MM.1S (cell line): Measurements from ENCODE around the gene MINDY3.

Source experiments
- DNase-seq: peaks from one replicate; pipeline ENCODE4 v3.0.0-alpha.2; 2015
- H2AFZ ChIP-seq: fragments of 300-600 bp; sonication (generic); 2 replicates; pipeline ENCODE4 v1.6.0; 2016; ENCODE audit warnings: antibody characterized with exemption, low read length
- H3F3A ChIP-seq: fragments of 300-600 bp; sonication (generic); 2 replicates; pipeline ENCODE4 v1.6.1; 2016; ENCODE audit warnings: mild to moderate bottlenecking, antibody characterized with exemption, low read length, moderate library complexity, mixed read lengths; ENCODE audit not compliant: insufficient read depth
- H3K27ac ChIP-seq: fragments of 300-600 bp; sonication (generic); 2 replicates; pipeline ENCODE4 v1.5.1; 2016; ENCODE audit warnings: mild to moderate bottlenecking, low read length
- H3K27me3 ChIP-seq: fragments of 300-600 bp; sonication (generic); replicated peaks from 2 replicates; pipeline ENCODE4 v1.6.0; 2016; ENCODE audit warnings: low read length; ENCODE audit not compliant: insufficient read depth
- H3K36me3 ChIP-seq: fragments of 300-600 bp; sonication (generic); replicated peaks from 2 replicates; pipeline ENCODE4 v1.6.1; 2016; ENCODE audit warnings: mild to moderate bottlenecking, low read length, mixed read lengths; ENCODE audit not compliant: insufficient read depth
- H3K4me1 ChIP-seq: fragments of 300-600 bp; sonication (generic); 2 replicates; pipeline ENCODE4 v1.6.1; 2016; ENCODE audit warnings: low read length, mixed read lengths
- H3K4me2 ChIP-seq: fragments of 300-600 bp; sonication (generic); 2 replicates; pipeline ENCODE4 v1.6.0; 2016; ENCODE audit warnings: low read depth, low read length
- H3K4me3 ChIP-seq: fragments of 300-600 bp; sonication (generic); 2 replicates; pipeline ENCODE4 v1.5.1; 2016; ENCODE audit warnings: low read length, mixed read lengths
- H3K79me2 ChIP-seq: fragments of 300-600 bp; sonication (generic); 2 replicates; pipeline ENCODE4 v1.6.1; 2016; ENCODE audit warnings: mixed run types, low read length, mixed read lengths
- H3K9ac ChIP-seq: fragments of 300-600 bp; sonication (generic); 2 replicates; pipeline ENCODE4 v1.6.1; 2016; ENCODE audit warnings: low read length, mixed read lengths
- H3K9me2 ChIP-seq: fragments of 300-600 bp; sonication (generic); replicated peaks from 2 replicates; pipeline ENCODE4 v1.6.1; 2016; ENCODE audit warnings: mild to moderate bottlenecking, low read length, mixed read lengths; ENCODE audit not compliant: insufficient read depth
- H3K9me3 ChIP-seq: fragments of 300-600 bp; sonication (generic); replicated peaks from 2 replicates; pipeline ENCODE4 v1.6.1; 2016; ENCODE audit warnings: mild to moderate bottlenecking, low read length, mixed read lengths; ENCODE audit not compliant: insufficient read depth
- H4K20me1 ChIP-seq: fragments of 300-600 bp; sonication (generic); 2 replicates; pipeline ENCODE4 v1.6.1; 2016; ENCODE audit warnings: mild to moderate bottlenecking, low read length, moderate library complexity, mixed read lengths; ENCODE audit not compliant: insufficient read depth
- CTCF ChIP-seq: fragments of 300-600 bp; sonication (generic); IDR thresholded peaks from 2 replicates; pipeline ENCODE4 v1.5.1; 2016; ENCODE audit warnings: antibody characterized with exemption, low read length, mixed read lengths
- EZH2 ChIP-seq: fragments of 300-600 bp; sonication (generic); optimal IDR thresholded peaks from 2 replicates; pipeline ENCODE3; 2017; ENCODE audit warnings: low read depth, mild to moderate bottlenecking, antibody characterized with exemption, low read length, mixed read lengths
- EZH2phosphoT487 ChIP-seq: fragments of 300-600 bp; sonication (generic); IDR thresholded peaks from 2 replicates; pipeline ENCODE4 v1.6.1; 2018; ENCODE audit warnings: antibody characterized with exemption, low read length

MINDY3 gene

GRCh38 chr10:15747632-15748031 is 112.7 kb downstream of the MINDY3 start:
- no peaks in the 10 kb centered on the region for H3K9me3 ChIP-seq
- H3K79me2 ChIP-seq, result no peaks in the 10 kb centered on the region
- H3K36me3 ChIP-seq, result no peaks in the 10 kb centered on the region
- no peaks in the 10 kb centered on the region for H3K27me3 ChIP-seq
- H3K27ac ChIP-seq, result peak overlapping the region; percentile 91
- no peak for DNase-seq
- 0 out of 2 replicates have a peak overlapping the region, but pooled peaks have one; percentile 8 for H2AFZ ChIP-seq
- H3K4me1 ChIP-seq, result peaks cover 34% of the 10 kb centered on the region
- TF ChIP-seq CTCF (no peak), EZH2 (no peak), EZH2phosphoT487 (no peak)
- peaks cover 21% of the 10 kb centered on the region for H3F3A ChIP-seq
- H3K9ac ChIP-seq, result peak overlapping the region; percentile 58
- H4K20me1 ChIP-seq, result no peaks in the 10 kb centered on the region
- H3K4me2 ChIP-seq, result peak overlapping the region; percentile 74
- H3K9me2 ChIP-seq, result no peaks in the 10 kb centered on the region
- peak overlapping the region; percentile 17 for H3K4me3 ChIP-seq

- no peak for DNase-seq
- Histone ChIP-seq H3K4me2 (no peak overlapping the region), H3K9me2 (no peaks in the 10 kb centered on the region), H3K4me3 (no peak overlapping the region), H3F3A (peaks cover 21% of the 10 kb centered on the region), H3K36me3 (no peaks in the 10 kb centered on the region), H4K20me1 (no peaks in the 10 kb centered on the region), H3K27me3 (no peaks in the 10 kb centered on the region), H3K79me2 (no peaks in the 10 kb centered on the region), H3K9me3 (no peaks in the 10 kb centered on the region), H3K4me1 (peaks cover 30% of the 10 kb centered on the region), H3K27ac (no peak overlapping the region), H2AFZ (no peak overlapping the region), H3K9ac (no peak overlapping the region)
- no peak for TF ChIP-seq EZH2
- no peak for TF ChIP-seq CTCF
- TF ChIP-seq EZH2phosphoT487, result no peak
Measured at GRCh38 chr10:15745751-15746150, 114.6 kb downstream of the MINDY3 start.

GRCh38 chr10:15744217-15744865 is 116.0 kb downstream of the MINDY3 start:
- DNase-seq, result peak; percentile 82
- no peaks in the 10 kb centered on the region for H3K9me3 ChIP-seq
- H3K27me3 ChIP-seq, result no peaks in the 10 kb centered on the region
- no peaks in the 10 kb centered on the region for H3K9me2 ChIP-seq
- no peak overlapping the region for H2AFZ ChIP-seq
- TF ChIP-seq CTCF, result peak; percentile 77
- no peak for TF ChIP-seq EZH2phosphoT487
- no peaks in the 10 kb centered on the region for H3K36me3 ChIP-seq
- H4K20me1 ChIP-seq, result no peaks in the 10 kb centered on the region
- H3K4me3 ChIP-seq, result no peak overlapping the region
- H3F3A ChIP-seq, result peaks cover 21% of the 10 kb centered on the region
- no peaks in the 10 kb centered on the region for H3K79me2 ChIP-seq
- no peak overlapping the region for H3K4me2 ChIP-seq
- H3K9ac ChIP-seq, result no peak overlapping the region
- H3K27ac ChIP-seq, result no peak overlapping the region
- peaks cover 29% of the 10 kb centered on the region for H3K4me1 ChIP-seq
